Esophagus squamous epithelium (tissue), 5 donors: ENCODE measurements around the gene WDR88. TPM values are rescaled to one million over a fixed set of nuclear protein-coding genes. Genes with fewer than 3 reads are reported as not detected.
"Not testable (repeated sequence)": the region's sequence is repeated elsewhere in the genome, so short reads cannot be mapped to it uniquely, and the experiment has no call there.

Experiments
- DNase-seq: peaks from one replicate; lab custom pipeline; 2025; lab: John Stamatoyannopoulos, UW
- H3K27ac ChIP-seq, 4 donors: fragments of 200-600 bp; sonication (generic); one replicate each; pipeline ENCODE4 v1.5.1; 2016 to 2019; ENCODE audit warnings: mild to moderate bottlenecking in 1 of 4
- H3K27me3 ChIP-seq, 4 donors: fragments of 200-600 bp; sonication (generic); 1 replicate in 3 of 4; 2 replicates in 1 of 4; pipeline versions ENCODE4 v1.5.1 to v1.6.0; 2017 to 2021; ENCODE audit warnings: antibody characterized with exemption in 1 of 4
- H3K36me3 ChIP-seq, 3 donors: fragments of 200-600 bp; sonication (generic); one replicate each; pipeline ENCODE4 v1.5.1; 2016 to 2019
- H3K4me1 ChIP-seq, 3 donors: fragments of 200-600 bp; sonication (generic); one replicate each; pipeline ENCODE4 v1.5.1; 2017 to 2019
- H3K4me3 ChIP-seq, 4 donors: fragments of 200-600 bp; sonication (generic); 1 replicate in 3 of 4; 2 replicates in 1 of 4; pipeline ENCODE4 v1.5.1; 2016 to 2019; ENCODE audit warnings: mild to moderate bottlenecking in 2 of 4, moderate library complexity in 1 of 4
- H3K9me3 ChIP-seq, 3 donors: fragments of 200-600 bp; sonication (generic); one replicate each; pipeline ENCODE4 v1.5.1; 2016 to 2019
- CTCF ChIP-seq, 6 experiments: fragments of 450-650 bp in 4 of 6; fragments of 200-600 bp in 2 of 6; sonication (generic) in 2 of 6; IDR thresholded peaks; one replicate each; pipeline ENCODE4 v1.5.1; 2016 to 2019; ENCODE audit warnings: antibody characterized with exemption in 6 of 6, mild to moderate bottlenecking in 4 of 6, moderate library complexity in 4 of 6
- POLR2A ChIP-seq, 4 donors: fragments of 450-650 bp; IDR thresholded peaks; one replicate each; pipeline ENCODE4 v1.6.1; 2017; ENCODE audit warnings: antibody characterized with exemption in 4 of 4, mild to moderate bottlenecking in 4 of 4, moderate library complexity in 3 of 4
- WGBS, 2 donors: methylation state at CpG; one replicate each; pipeline ENCODE4 v1.1.5; 2018; 5-methylcytosine and 5-hydroxymethylcytosine counted together
- intact Hi-C: fragments of 100-400 bp; cut with DNase I; formaldehyde crosslinking; loops from one replicate; pipeline ENCODE4 v1.15.0; 2022
- total RNA-seq, 4 donors: library from RNA; depleted of rRNA; stranded (reverse); fragments of >200 nt; gene quantifications; one replicate each; pipeline ENCODE4 v1.1.0, GENCODE V29; 2016
- donor health status: DM: yes; HTN: yes; CAD: no.

WDR88 gene
- total RNA-seq, 4 donors from 2014 or later = not detected

- H3K27ac ChIP-seq = no peak overlapping the region
- WGBS, 2 donors = 53 to 60% methylated on average over 6 to 13 of the region's 14 CpGs
- TF ChIP-seq POLR2A (IDR thresholded peaks at IDR 0.05) (no peak), CTCF (IDR thresholded peaks at IDR 0.05) (no peak)
- H3K9me3 ChIP-seq = no peaks in the 10 kb centered on the region
- H3K4me3 ChIP-seq = no peak overlapping the region
- H3K4me1 ChIP-seq = no peaks in the 10 kb centered on the region
- DNase-seq = no peak
- no peaks in the 10 kb centered on the region for H3K36me3 ChIP-seq
- no peaks in the 10 kb centered on the region for H3K27me3 ChIP-seq
- intact Hi-C loops = no loop called here
Observed at GRCh38 chr19:33150852-33151518, 19.1 kb downstream of the WDR88 start.

- WGBS, 2 donors = 49 to 71% methylated on average over 2 of the region's 2 CpGs
- no peaks in the 10 kb centered on the region for H3K36me3 ChIP-seq
- intact Hi-C loops = no loop called here
- no peak for DNase-seq
- H3K9me3 ChIP-seq = no peaks in the 10 kb centered on the region
- H3K27ac ChIP-seq = no peak overlapping the region
- TF ChIP-seq POLR2A (IDR thresholded peaks at IDR 0.05) = no peak
- no peak for TF ChIP-seq CTCF (IDR thresholded peaks at IDR 0.05)
- no peaks in the 10 kb centered on the region for H3K27me3 ChIP-seq
- no peaks in the 10 kb centered on the region for H3K4me1 ChIP-seq
- H3K4me3 ChIP-seq = no peak overlapping the region
Observed at GRCh38 chr19:33152176-33152575, 20.3 kb downstream of the WDR88 start.

DNA sequence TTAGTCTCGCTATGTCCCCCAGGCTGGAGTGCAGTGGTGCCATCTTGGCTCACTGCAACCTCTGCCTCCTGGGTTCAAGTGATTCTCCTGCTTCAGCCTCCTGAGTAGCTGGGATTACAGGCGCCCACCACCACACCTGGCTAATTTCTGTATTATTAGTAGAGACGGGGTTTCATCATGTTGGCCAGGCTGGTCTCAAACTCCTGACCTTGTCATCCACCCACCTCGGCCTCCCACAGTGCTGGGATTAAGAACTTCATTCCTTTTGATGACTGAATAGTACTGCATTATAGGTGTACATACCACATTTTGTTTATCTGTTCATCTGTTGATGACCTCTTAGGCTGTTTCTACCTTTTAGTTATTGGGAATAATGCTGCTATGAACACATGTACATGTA lies 20.7 kb downstream of the WDR88 start:
- H3K4me1 ChIP-seq, H3K4me3 ChIP-seq, H3K27me3 ChIP-seq, H3K36me3 ChIP-seq, H3K27ac ChIP-seq, DNase-seq, H3K9me3 ChIP-seq, intact Hi-C loops: not testable (repeated sequence)
- WGBS, 2 donors = 73 to 74% methylated on average over 4 of the region's 4 CpGs

DNA sequence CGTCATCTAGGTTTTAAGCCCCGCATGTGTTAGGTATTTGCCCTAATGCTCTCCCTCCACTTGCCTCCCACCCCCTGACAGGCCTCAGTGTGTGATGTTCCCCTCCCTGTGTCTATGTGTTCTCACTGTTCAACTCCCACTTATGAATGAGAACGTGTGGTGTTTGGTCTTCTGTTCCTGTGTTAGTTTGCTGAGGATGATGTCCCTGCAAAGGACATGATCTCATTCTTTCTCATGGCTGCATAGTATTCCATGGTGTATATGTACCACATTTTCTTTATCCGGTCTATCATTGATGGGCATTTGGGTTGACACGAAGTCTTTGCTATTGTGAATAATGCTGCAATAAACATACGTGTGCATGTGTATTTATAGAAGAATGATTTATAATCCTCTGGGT lies 22.4 kb downstream of the WDR88 start:
- H3K4me1 ChIP-seq, DNase-seq, H3K36me3 ChIP-seq, H3K4me3 ChIP-seq, intact Hi-C loops, H3K27me3 ChIP-seq, H3K27ac ChIP-seq, H3K9me3 ChIP-seq: not testable (repeated sequence)
- 77 to 89% methylated on average over 6 of the region's 6 CpGs for WGBS, 2 donors

- intact Hi-C loops = no loop called here
- Histone ChIP-seq H3K9me3 (no peaks in the 10 kb centered on the region), H3K36me3 (no peaks in the 10 kb centered on the region), H3K27me3 (no peaks in the 10 kb centered on the region), H3K4me3 (no peak overlapping the region), H3K27ac (no peak overlapping the region), H3K4me1 (no peaks in the 10 kb centered on the region)
- DNase-seq = no peak
- no peak for TF ChIP-seq CTCF (IDR thresholded peaks at IDR 0.05)
- no peak for TF ChIP-seq POLR2A (IDR thresholded peaks at IDR 0.05)
- WGBS, 2 donors = 57 to 80% methylated on average over 5 of the region's 5 CpGs
Observed at GRCh38 chr19:33156334-33156733, 24.4 kb downstream of the WDR88 start.

DNA sequence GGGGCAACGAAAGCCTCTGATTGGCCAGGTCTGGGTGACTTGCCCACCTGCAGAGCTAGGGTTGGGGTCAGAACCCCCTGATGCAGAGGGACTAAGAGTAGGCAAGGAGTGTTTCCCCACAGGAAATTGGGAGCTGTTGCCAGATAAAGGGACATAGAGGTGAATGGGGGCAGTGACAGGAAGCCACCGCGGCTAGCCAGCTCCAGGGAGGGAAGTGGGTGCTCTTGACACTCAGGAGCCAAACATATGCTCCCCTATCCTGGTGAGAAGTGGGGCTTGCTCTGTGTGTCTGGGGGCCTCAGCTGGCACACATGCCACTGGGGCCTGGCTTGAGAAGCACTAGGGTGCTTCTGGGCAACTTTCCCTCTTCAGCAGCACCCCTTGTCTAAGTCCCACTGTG lies 26.0 kb downstream of the WDR88 start:
- H3K27ac ChIP-seq = no peak overlapping the region
- no peaks in the 10 kb centered on the region for H3K4me1 ChIP-seq
- no peak overlapping the region for H3K4me3 ChIP-seq
- no peaks in the 10 kb centered on the region for H3K27me3 ChIP-seq
- no peaks in the 10 kb centered on the region for H3K36me3 ChIP-seq
- no peaks in the 10 kb centered on the region for H3K9me3 ChIP-seq
- no peak for DNase-seq
- 62 to 69% methylated on average over 3 of the region's 3 CpGs for WGBS, 2 donors
- TF ChIP-seq POLR2A (IDR thresholded peaks at IDR 0.05) (no peak), CTCF (IDR thresholded peaks at IDR 0.05) (no peak)
- intact Hi-C loops = no loop called here
